Breast epithelium (tissue), 4 donors: Measurements from ENCODE around the gene CPEB1. TPM values are rescaled to one million over a fixed set of nuclear protein-coding genes. Genes with fewer than 3 reads are reported as not detected.

ENCODE experiments used
- DNase-seq, 2 donors: peaks; one replicate each; pipeline ENCODE4 v3.0.0-alpha.2; 2019; ENCODE audit warnings: low spot score in 2 of 2
- H3K27ac ChIP-seq, 2 donors: fragments of 200-600 bp; sonication (generic) in 1 of 2; one replicate each; pipeline ENCODE4 v1.5.1; 2016 to 2019; ENCODE audit warnings: mild to moderate bottlenecking in 1 of 2
- H3K27me3 ChIP-seq, 2 donors: fragments of 200-600 bp; sonication (generic) in 1 of 2; one replicate each; pipeline versions ENCODE4 v1.5.1 to v1.6.0; 2017 to 2019; ENCODE audit warnings: control low read depth in 1 of 2, mild to moderate bottlenecking in 1 of 2
- H3K36me3 ChIP-seq: fragments of 200-600 bp; one replicate; pipeline ENCODE4 v1.5.1; 2019
- H3K4me1 ChIP-seq, 2 donors: fragments of 200-600 bp; sonication (generic); one replicate each; pipeline ENCODE4 v1.5.1; 2016 to 2019; ENCODE audit warnings: control low read depth in 1 of 2
- H3K4me3 ChIP-seq, 3 donors: fragments of 200-600 bp; sonication (generic); 1 replicate in 2 of 3; 2 replicates in 1 of 3; pipeline ENCODE4 v1.5.1; 2016 to 2019; ENCODE audit warnings: mild to moderate bottlenecking in 3 of 3, moderate library complexity in 2 of 3
- H3K9me3 ChIP-seq, 2 donors: fragments of 200-600 bp; sonication (generic) in 1 of 2; one replicate each; pipeline ENCODE4 v1.5.1; 2016 to 2019; ENCODE audit warnings: control low read depth in 1 of 2
- CTCF ChIP-seq, 3 donors: fragments of 450-650 bp; IDR thresholded peaks; one replicate each; pipeline ENCODE4 v1.5.1; 2016 to 2017; ENCODE audit warnings: antibody characterized with exemption in 3 of 3, mild to moderate bottlenecking in 3 of 3, moderate library complexity in 3 of 3
- POLR2A ChIP-seq: fragments of 450-650 bp; IDR thresholded peaks from one replicate; pipeline ENCODE4 v1.6.1; 2016; ENCODE audit warnings: antibody characterized with exemption, mild to moderate bottlenecking, moderate library complexity
- POLR2AphosphoS5 ChIP-seq, 3 donors: sonication (generic); formaldehyde crosslinking; IDR thresholded peaks; one replicate each; pipeline ENCODE4 v1.6.1; 2017; ENCODE audit warnings: antibody characterized with exemption in 3 of 3
- intact Hi-C: fragments of 100-400 bp; cut with DNase I; formaldehyde crosslinking; loops from one replicate; pipeline ENCODE4 v1.15.1; 2023; ENCODE audit warnings: low total_unique reads
- total RNA-seq, 3 donors: library from RNA; depleted of rRNA; stranded (reverse); fragments of >200 nt; gene quantifications; one replicate each; pipeline ENCODE4 v1.1.0, GENCODE V29; 2016

CPEB1 gene
- total RNA-seq, 3 donors from 2014 or later, result 2.2 to 6.9 (median 4.6) TPM

GRCh38 chr15:82566690-82567089, 80.5 kb downstream of the CPEB1 start:
- no peaks in the 10 kb centered on the region for H3K4me1 ChIP-seq
- H3K9me3 ChIP-seq, result no peaks in the 10 kb centered on the region
- no peaks in the 10 kb centered on the region for H3K36me3 ChIP-seq
- no peak overlapping the region for H3K27ac ChIP-seq
- no peak overlapping the region for H3K4me3 ChIP-seq
- TF ChIP-seq CTCF (IDR thresholded peaks at IDR 0.05), result no peak
- no peaks in the 10 kb centered on the region for H3K27me3 ChIP-seq
- no peak for DNase-seq
- intact Hi-C loops, result no loop called here

GRCh38 chr15:82558502-82558901, 88.7 kb downstream of the CPEB1 start:
- Histone ChIP-seq H3K9me3 (no peaks in the 10 kb centered on the region), H3K27me3 (no peaks in the 10 kb centered on the region), H3K4me1 (peaks cover 0 to 5% of the 10 kb centered on the region in 2 donors), H3K27ac (no peak overlapping the region), H3K36me3 (no peaks in the 10 kb centered on the region), H3K4me3 (no peak overlapping the region)
- TF ChIP-seq POLR2A (no peak), CTCF (IDR thresholded peaks at IDR 0.05) (no peak), POLR2AphosphoS5 (IDR thresholded peaks at IDR 0.05) (no peak)
- DNase-seq, result no peak
- intact Hi-C loops, result no loop called here

- intact Hi-C loops, result no loop called here
- DNase-seq, result no peak
- no peaks in the 10 kb centered on the region for H3K36me3 ChIP-seq
Measured at GRCh38 chr15:82556315-82557035, 90.7 kb downstream of the CPEB1 start.

GRCh38 chr15:82554849-82555248, 92.3 kb downstream of the CPEB1 start:
- H3K36me3 ChIP-seq, result no peaks in the 10 kb centered on the region
- H3K4me3 ChIP-seq, result no peak overlapping the region

More at GRCh38 chr15:82556315-82557035, 90.7 kb downstream of the CPEB1 start:
- Histone ChIP-seq H3K9me3 (no peaks in the 10 kb centered on the region), H3K27me3 (no peaks in the 10 kb centered on the region), H3K4me3 (no peak overlapping the region), H3K4me1 (peaks cover 0 to 9% of the 10 kb centered on the region in 2 donors), H3K27ac (no peak overlapping the region)
- no peak for TF ChIP-seq CTCF (IDR thresholded peaks at IDR 0.05)

More at GRCh38 chr15:82554849-82555248, 92.3 kb downstream of the CPEB1 start:
- intact Hi-C loops, result no loop called here
- no peak for DNase-seq
- peak overlapping the region; percentile 71 to 80 for H3K27ac ChIP-seq
- no peak for TF ChIP-seq POLR2A
- no peak for TF ChIP-seq CTCF (IDR thresholded peaks at IDR 0.05)
- TF ChIP-seq POLR2AphosphoS5 (IDR thresholded peaks at IDR 0.05), result no peak
- no peaks in the 10 kb centered on the region for H3K9me3 ChIP-seq
- peaks cover 0 to 9% of the 10 kb centered on the region in 2 donors for H3K4me1 ChIP-seq
- no peaks in the 10 kb centered on the region for H3K27me3 ChIP-seq
